GM19240 (cell line): ENCODE measurements around the gene C1orf53.

Source experiments
- DNase-seq: peaks from one replicate; pipeline ENCODE4 v3.0.0; 2011; ENCODE audit warnings: low spot score; ENCODE audit not compliant: insufficient read length

Gene C1orf53

GRCh38 chr1:197954718-197955418 lies 52.4 kb downstream of the C1orf53 start:
- no peak for DNase-seq

- no peak for DNase-seq
Measured at GRCh38 chr1:197955486-197956394, 53.3 kb downstream of the C1orf53 start.
